Common myeloid progenitor, CD34-positive (primary cell): ENCODE results near the gene THRB.
A peak's percentile ranks its signal among the peaks of the same experiment; 100 is the strongest.

Experiments used
- CTCF ChIA-PET: fragments of 350-600 bp; sonication (Branson Sonifier 250); formaldehyde crosslinking; loops from one replicate; lab custom pipeline; 2021; ENCODE audit warnings: antibody characterized with exemption; lab: Charles Lee
- POLR2A ChIA-PET: fragments of 350-600 bp; sonication (Branson Sonifier 250); formaldehyde crosslinking; loops from one replicate; lab custom pipeline; 2021; ENCODE audit warnings: antibody characterized with exemption; lab: Charles Lee
- DNase-seq, 3 donors: peaks; one replicate each; pipeline versions ENCODE4 v3.0.0 to v3.0.0-alpha.2; 2013
- H3K27ac ChIP-seq, 2 experiments: 1 replicate in 1 of 2; 2 replicates in 1 of 2; pipeline ENCODE4 v1.7.0; 2013; ENCODE audit warnings: inconsistent platforms in 2 of 2, low read length in 2 of 2, mild to moderate bottlenecking in 2 of 2, low read depth in 1 of 2, moderate library complexity in 1 of 2; ENCODE audit not compliant: severe bottlenecking in 2 of 2, insufficient read depth in 1 of 2, poor library complexity in 1 of 2
- H3K27me3 ChIP-seq, 5 experiments: replicated peaks in 2 of 5; 1 replicate in 3 of 5; 2 replicates in 2 of 5; pipeline versions ENCODE4 v1.6.1 to v1.7.0; 2013; ENCODE audit warnings: low read length in 4 of 5, mild to moderate bottlenecking in 2 of 5, moderate library complexity in 2 of 5, inconsistent platforms in 1 of 5; ENCODE audit not compliant: insufficient read depth in 5 of 5, control insufficient read depth in 4 of 5
- H3K36me3 ChIP-seq, 4 experiments: 1 replicate in 2 of 4; 2 replicates in 2 of 4; pipeline versions ENCODE4 v1.6.1 to v1.7.0; 2013; ENCODE audit warnings: low read length in 3 of 4, control low read depth in 1 of 4, mild to moderate bottlenecking in 1 of 4; ENCODE audit not compliant: control insufficient read depth in 4 of 4, insufficient read depth in 4 of 4
- H3K4me1 ChIP-seq, 4 experiments: 1 replicate in 3 of 4; 2 replicates in 1 of 4; pipeline versions ENCODE4 v1.6.1 to v1.7.1; 2013; ENCODE audit warnings: low read length in 3 of 4, mild to moderate bottlenecking in 3 of 4, control low read depth in 1 of 4, inconsistent platforms in 1 of 4, moderate library complexity in 1 of 4; ENCODE audit not compliant: control insufficient read depth in 4 of 4, insufficient read depth in 4 of 4; ENCODE audit errors: control extremely low read depth in 1 of 4
- H3K4me3 ChIP-seq, 7 experiments: 1 replicate in 4 of 7; 2 replicates in 3 of 7; pipeline versions ENCODE4 v1.5.1 to v1.7.0; 2013; ENCODE audit warnings: mild to moderate bottlenecking in 7 of 7, low read length in 6 of 7, moderate library complexity in 6 of 7, inconsistent platforms in 2 of 7, low read depth in 2 of 7, control low read depth in 1 of 7; ENCODE audit not compliant: insufficient read depth in 4 of 7, control insufficient read depth in 1 of 7; ENCODE audit errors: extremely low read depth in 1 of 7
- H3K9me3 ChIP-seq, 5 experiments: 1 replicate in 4 of 5; 2 replicates in 1 of 5; pipeline versions ENCODE4 v1.6.1 to v1.7.1; 2013; ENCODE audit warnings: low read length in 4 of 5, mild to moderate bottlenecking in 2 of 5, inconsistent platforms in 1 of 5, low read depth in 1 of 5, moderate library complexity in 1 of 5; ENCODE audit not compliant: control insufficient read depth in 4 of 5, insufficient read depth in 2 of 5; ENCODE audit errors: control extremely low read depth in 1 of 5
- WGBS: methylation state at CpG from one replicate; pipeline ENCODE4 v1.1.5; 2013; ENCODE audit not compliant: insufficient coverage; 5-methylcytosine and 5-hydroxymethylcytosine counted together

THRB gene

DNA sequence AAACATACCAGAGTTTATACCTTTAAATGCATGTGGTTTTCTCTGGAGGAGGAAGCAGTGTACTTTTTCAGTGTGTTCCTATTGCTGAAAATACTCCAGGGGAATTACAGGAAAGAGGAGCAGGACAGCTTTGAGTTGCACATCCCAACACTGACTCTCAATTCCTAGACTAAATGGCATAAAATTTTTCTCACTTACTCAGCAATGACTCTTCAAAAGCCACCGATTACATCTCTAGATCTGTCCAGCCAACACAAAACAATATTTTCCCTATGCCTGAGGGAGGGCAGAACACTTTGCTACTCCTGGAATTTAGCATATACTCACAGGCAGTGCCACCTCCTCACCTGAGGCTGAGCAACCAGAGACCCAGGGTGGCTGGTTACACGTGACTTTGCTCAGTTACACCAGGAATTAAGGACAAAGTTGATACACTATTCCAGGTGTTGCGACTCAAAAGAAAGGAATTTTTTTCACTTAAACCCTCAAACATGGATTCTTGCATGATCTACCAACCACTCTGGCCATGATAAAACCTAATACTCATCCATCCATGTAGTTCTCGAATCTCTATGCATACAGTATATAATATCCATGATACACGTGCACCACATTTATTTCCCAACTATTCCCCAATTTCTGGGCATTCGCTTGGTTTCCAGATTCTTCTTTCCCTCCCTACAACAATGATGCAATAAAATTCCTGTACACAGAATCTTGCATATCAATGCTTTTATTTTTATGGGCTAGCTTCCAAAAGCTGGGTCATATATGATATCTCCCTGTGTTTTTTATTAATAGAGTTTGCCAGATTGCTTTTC is 194.6 kb downstream of the THRB start:
- WGBS: 88% methylated on average over 5 of the region's 6 CpGs
- Histone ChIP-seq H3K4me1 (peaks cover 2 to 45% (median 20%) of the 10 kb centered on the region in 4 experiments), H3K9me3 (no peaks in the 10 kb centered on the region), H3K27ac (peak overlapping the region in 1 of 2 experiments; percentile 43), H3K4me3 (peak overlapping the region in 1 of 7 experiments; percentile 10), H3K36me3 (no peaks in the 10 kb centered on the region), H3K27me3 (no peaks in the 10 kb centered on the region)
- CTCF ChIA-PET: no interaction called here
- POLR2A ChIA-PET: no interaction called here
- DNase-seq: peak in 1 of 3 donors; percentile 6

DNA sequence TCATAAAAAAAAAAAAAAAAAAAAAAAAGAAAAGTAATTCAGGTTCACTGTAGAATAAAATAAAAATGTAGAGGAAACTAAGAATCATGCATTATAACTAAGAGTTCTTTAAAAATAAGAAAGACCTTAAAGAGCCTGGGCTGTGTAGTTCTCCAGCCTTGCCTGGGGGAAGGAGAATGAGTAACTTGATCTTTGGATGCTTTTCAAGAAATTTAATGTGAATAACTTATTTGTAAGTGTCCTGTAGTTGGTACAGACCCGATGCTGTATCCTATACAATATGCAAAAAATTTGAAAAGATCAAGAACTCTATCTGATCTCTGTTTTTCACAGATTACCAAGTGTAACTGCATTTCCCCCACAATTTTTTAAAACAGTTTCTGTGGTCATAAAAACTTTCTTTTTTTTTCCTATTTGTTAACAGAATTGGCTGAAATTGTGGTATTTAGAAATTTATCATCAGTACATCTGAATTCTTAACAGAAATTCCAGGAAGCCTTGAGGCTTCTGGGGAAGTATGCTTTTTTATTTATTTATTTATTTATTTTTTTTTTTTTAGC is 195.3 kb downstream of the THRB start:
- Histone ChIP-seq H3K27me3 (no peaks in the 10 kb centered on the region), H3K4me1 (peaks cover 2 to 45% (median 20%) of the 10 kb centered on the region in 4 experiments), H3K4me3 (no peak overlapping the region), H3K9me3 (peaks cover 0 to 2% (median 0%) of the 10 kb centered on the region in 5 experiments), H3K36me3 (no peaks in the 10 kb centered on the region), H3K27ac (peak overlapping the region in 1 of 2 experiments; percentile 43)
- WGBS: no CpG with 5 or more reads among the region's 1 CpG
- DNase-seq: peak; percentile 39 to 72 (median 54)
- CTCF ChIA-PET: no interaction called here
- POLR2A ChIA-PET: no interaction called here

DNA sequence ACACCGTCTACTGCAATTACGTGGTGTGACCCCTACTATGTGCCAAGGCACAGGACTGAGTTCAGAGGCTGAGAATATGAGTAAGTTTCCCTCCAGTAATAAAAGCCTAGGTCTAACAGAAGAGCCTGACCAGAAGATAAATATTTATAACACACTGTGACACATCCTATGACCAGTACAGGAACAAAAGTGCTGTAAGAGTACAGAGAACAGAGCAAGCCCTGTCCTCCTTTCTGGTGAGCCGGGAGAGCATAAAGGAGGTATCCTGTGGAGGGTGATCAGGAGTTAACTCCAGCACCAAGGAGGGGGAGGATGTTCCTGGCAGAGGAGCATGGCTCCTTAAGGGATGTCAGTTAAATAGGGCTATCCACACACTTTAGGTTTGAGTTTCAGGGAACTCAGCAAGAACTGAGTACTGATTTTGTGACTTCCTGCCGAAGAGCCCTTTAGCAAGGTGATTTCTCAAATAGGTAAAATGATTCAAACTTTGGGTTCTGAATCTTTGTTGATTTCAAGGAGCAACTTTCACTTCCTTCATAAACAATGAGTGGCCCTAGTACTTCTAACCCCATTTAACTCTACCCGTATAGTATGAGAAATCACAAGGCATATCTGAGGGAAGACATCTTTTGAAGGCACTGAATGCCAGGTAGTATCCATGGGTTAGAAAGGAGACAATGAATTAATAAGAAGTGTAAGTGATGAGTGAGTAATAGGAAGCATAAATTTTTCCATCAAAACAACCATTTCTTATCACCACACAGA is 198.0 kb downstream of the THRB start:
- 94% methylated on average over 2 of the region's 5 CpGs for WGBS
- Histone ChIP-seq H3K36me3 (peaks cover 0 to 4% (median 1%) of the 10 kb centered on the region in 4 experiments), H3K4me1 (peaks cover 2 to 45% (median 20%) of the 10 kb centered on the region in 4 experiments), H3K27me3 (no peaks in the 10 kb centered on the region), H3K9me3 (peaks cover 0 to 12% (median 3%) of the 10 kb centered on the region in 5 experiments), H3K27ac (peak overlapping the region in 1 of 2 experiments; percentile 0), H3K4me3 (no peak overlapping the region)
- DNase-seq: no peak
- POLR2A ChIA-PET: interaction anchor here (0.6 kb wide), 1 partner anchor 17 kb away, joined by 3 read pairs; no protein-coding TSS in a partner anchor
- CTCF ChIA-PET: no interaction called here

DNA sequence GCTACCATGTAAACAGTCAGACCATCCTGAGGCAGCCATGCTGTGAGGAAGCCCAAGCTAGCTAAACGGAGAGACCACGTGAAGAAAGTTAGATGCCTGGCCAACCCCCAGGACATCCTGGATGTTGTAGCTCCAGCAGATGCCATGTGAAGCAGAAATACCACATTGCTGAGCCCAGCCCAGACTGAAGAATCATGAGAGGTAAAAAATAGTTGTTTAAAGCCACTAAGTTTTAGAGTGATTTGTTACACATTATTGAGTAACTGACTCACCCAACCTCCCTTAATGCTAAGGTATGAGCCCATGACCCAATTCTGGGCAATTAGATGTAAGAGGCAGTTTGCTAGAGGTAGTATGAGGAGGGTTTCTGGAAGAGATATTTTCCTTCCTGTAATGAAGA is 200.5 kb downstream of the THRB start:
- H3K27me3 ChIP-seq: no peaks in the 10 kb centered on the region
- no peak for DNase-seq
- peaks cover 0 to 4% (median 1%) of the 10 kb centered on the region in 4 experiments for H3K36me3 ChIP-seq
- WGBS: 100% methylated on average over 2 of the region's 2 CpGs
- peaks cover 2 to 28% (median 14%) of the 10 kb centered on the region in 4 experiments for H3K4me1 ChIP-seq
- CTCF ChIA-PET: interaction anchor here (0.7 kb wide), 1 partner anchor 347 kb away, joined by 3 read pairs; no protein-coding TSS in a partner anchor
- no peak overlapping the region for H3K4me3 ChIP-seq
- POLR2A ChIA-PET: no interaction called here
- H3K9me3 ChIP-seq: peaks cover 0 to 12% (median 3%) of the 10 kb centered on the region in 5 experiments
- H3K27ac ChIP-seq: no peak overlapping the region

DNA sequence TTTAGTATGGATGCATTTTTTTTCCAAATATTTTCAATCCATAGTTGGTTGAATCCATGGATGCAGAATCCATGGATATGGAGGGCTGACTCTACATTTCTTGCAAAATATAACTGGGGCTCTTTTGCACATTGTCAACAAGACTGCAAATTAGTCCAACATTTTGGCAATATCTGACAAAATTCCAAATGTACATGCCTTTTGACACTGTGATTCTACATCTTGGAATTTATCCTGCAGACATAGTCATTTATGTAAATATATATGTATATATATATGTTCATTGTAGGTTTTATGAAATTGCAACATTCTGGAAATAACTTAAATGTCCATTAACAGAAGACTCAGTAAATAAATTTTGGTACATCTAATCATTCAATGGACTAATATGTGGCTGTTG is 203.0 kb downstream of the THRB start:
- H3K9me3 ChIP-seq: peaks cover 0 to 12% (median 3%) of the 10 kb centered on the region in 5 experiments
- CTCF ChIA-PET: no interaction called here
- H3K36me3 ChIP-seq: peaks cover 0 to 4% (median 1%) of the 10 kb centered on the region in 4 experiments
- no peaks in the 10 kb centered on the region for H3K27me3 ChIP-seq
- POLR2A ChIA-PET: no interaction called here
- H3K4me3 ChIP-seq: no peak overlapping the region
- peaks cover 0 to 7% (median under 1%) of the 10 kb centered on the region in 4 experiments for H3K4me1 ChIP-seq
- no peak for DNase-seq
- H3K27ac ChIP-seq: no peak overlapping the region

DNA sequence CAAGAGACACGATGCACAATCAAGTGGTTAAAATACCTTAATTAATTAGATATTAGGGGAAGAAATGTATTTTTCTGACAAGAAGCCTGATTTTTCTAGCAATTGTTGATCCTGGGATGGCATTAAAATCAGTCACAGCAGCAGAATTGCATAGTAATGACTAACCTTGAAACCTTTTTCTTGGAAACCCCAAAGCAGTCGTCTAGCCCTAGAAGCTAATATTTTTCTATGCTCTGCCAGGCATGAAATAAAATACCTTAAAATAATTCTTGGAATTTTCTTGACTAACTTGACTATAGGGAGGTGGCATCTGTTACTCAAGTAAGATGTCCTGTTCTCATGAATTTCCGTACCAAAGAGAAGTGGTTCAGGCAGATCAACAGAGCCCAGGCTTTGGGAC is 204.1 kb downstream of the THRB start:
- WGBS: 92% methylated on average over 1 of the region's 3 CpGs
- CTCF ChIA-PET: no interaction called here
- POLR2A ChIA-PET: no interaction called here
- no peak overlapping the region for H3K27ac ChIP-seq
- no peaks in the 10 kb centered on the region for H3K27me3 ChIP-seq
- no peaks in the 10 kb centered on the region for H3K4me1 ChIP-seq
- peaks cover 0 to 4% (median 1%) of the 10 kb centered on the region in 4 experiments for H3K36me3 ChIP-seq
- H3K4me3 ChIP-seq: no peak overlapping the region
- peaks cover 0 to 12% (median 3%) of the 10 kb centered on the region in 5 experiments for H3K9me3 ChIP-seq
- DNase-seq: no peak
